EL (cell line): ENCODE data around the gene SDK1.
"Not testable (repeated sequence)": the region's sequence is repeated elsewhere in the genome, so short reads cannot be mapped to it uniquely, and the experiment has no call there.

ENCODE experiments used
- DNase-seq: peaks from one replicate; pipeline ENCODE4 v3.0.0-alpha.2; 2016

Gene SDK1

GRCh38 chr7:3937605-3938004, 636.6 kb downstream of the SDK1 start:
- DNase-seq: no peak

GRCh38 chr7:3941706-3942105, 640.7 kb downstream of the SDK1 start:
- DNase-seq: not testable (repeated sequence)

- no peak for DNase-seq
Measured at GRCh38 chr7:3942276-3942675, 641.2 kb downstream of the SDK1 start.

GRCh38 chr7:3942816-3943745, 642.0 kb downstream of the SDK1 start:
- no peak for DNase-seq

GRCh38 chr7:3943779-3944520, 642.9 kb downstream of the SDK1 start:
- DNase-seq: no peak

- no peak for DNase-seq
Measured at GRCh38 chr7:3949242-3949640, 648.2 kb downstream of the SDK1 start.

GRCh38 chr7:3950249-3950648, 649.2 kb downstream of the SDK1 start:
- DNase-seq: no peak

- DNase-seq: no peak
Measured at GRCh38 chr7:3951316-3952055, 650.4 kb downstream of the SDK1 start.

- DNase-seq: no peak
Measured at GRCh38 chr7:3953133-3953532, 652.1 kb downstream of the SDK1 start.

- DNase-seq: no peak
Measured at GRCh38 chr7:3953946-3954345, 652.9 kb downstream of the SDK1 start.

GRCh38 chr7:3955026-3955425, 654.0 kb downstream of the SDK1 start:
- DNase-seq: no peak

- no peak for DNase-seq
Measured at GRCh38 chr7:3955751-3956696, 655.0 kb downstream of the SDK1 start.

GRCh38 chr7:3956949-3957348, 655.9 kb downstream of the SDK1 start:
- DNase-seq: no peak

GRCh38 chr7:3957472-3958108, 656.5 kb downstream of the SDK1 start:
- DNase-seq: no peak

- no peak for DNase-seq
Measured at GRCh38 chr7:3958109-3958483, 657.0 kb downstream of the SDK1 start.

- no peak for DNase-seq
Measured at GRCh38 chr7:3959364-3959763, 658.3 kb downstream of the SDK1 start.

GRCh38 chr7:3960050-3960763, 659.2 kb downstream of the SDK1 start:
- DNase-seq: no peak

GRCh38 chr7:3960942-3961341, 659.9 kb downstream of the SDK1 start:
- no peak for DNase-seq

GRCh38 chr7:3961857-3962503, 660.9 kb downstream of the SDK1 start:
- no peak for DNase-seq

GRCh38 chr7:3963768-3964167, 662.7 kb downstream of the SDK1 start:
- not testable (repeated sequence) for DNase-seq
